HepG2 (cell line): ENCODE measurements around the gene CDYL2. TPM values are rescaled to one million over a fixed set of nuclear protein-coding genes. Genes with fewer than 3 reads are reported as not detected.

Source experiments
- ARID3A ChIP-seq: IDR thresholded peaks from 2 replicates; pipeline ENCODE4 v1.6.1; 2012; ENCODE audit warnings: low read depth, low read length, improper control_type of control experiment
- ATRX ChIP-seq: sonication (generic); formaldehyde crosslinking; IDR thresholded peaks from 2 replicates; pipeline ENCODE4 v1.4.0; 2020; ENCODE audit warnings: missing genetic modification reagents, borderline replicate concordance
- BRCA1 ChIP-seq: sonication (generic); formaldehyde crosslinking; IDR thresholded peaks from 2 replicates; pipeline ENCODE4 v1.4.0; 2020; ENCODE audit warnings: missing genetic modification reagents
- EHMT2 ChIP-seq: fragments of 200-600 bp; sonication (generic); IDR thresholded peaks from 2 replicates; pipeline ENCODE4 v1.7.0; 2017; ENCODE audit warnings: antibody characterized with exemption, low read depth, low read length, borderline replicate concordance
- FIP1L1 ChIP-seq: fragments of 200-400 bp; formaldehyde crosslinking; IDR thresholded peaks from 2 replicates; pipeline ENCODE4 v1.6.1; 2018; ENCODE audit warnings: low read depth, mild to moderate bottlenecking, low read length, moderate library complexity, borderline replicate concordance; ENCODE audit not compliant: insufficient read depth
- HOXA3 ChIP-seq: sonication (generic); formaldehyde crosslinking; IDR thresholded peaks from 2 replicates; pipeline ENCODE4 v1.5.0; 2020; ENCODE audit warnings: missing genetic modification reagents
- IKZF1 ChIP-seq: fragments of 450-650 bp; IDR thresholded peaks from 2 replicates; pipeline ENCODE4 v1.7.1; 2016
- ISL2 ChIP-seq: sonication (generic); formaldehyde crosslinking; IDR thresholded peaks from 2 replicates; pipeline ENCODE4 v1.5.0; 2020; ENCODE audit warnings: missing genetic modification reagents
- NAIF1 ChIP-seq: sonication (generic); formaldehyde crosslinking; IDR thresholded peaks from 2 replicates; pipeline ENCODE4 v1.5.0; 2020; ENCODE audit warnings: mild to moderate bottlenecking, missing genetic modification reagents, borderline replicate concordance
- NBN ChIP-seq: fragments of 450-650 bp; conservative IDR thresholded peaks from 2 replicates; pipeline ENCODE4 v1.6.1; 2017
- NFATC3 ChIP-seq: sonication (generic); formaldehyde crosslinking; IDR thresholded peaks from 2 replicates; pipeline ENCODE4 v1.5.1; 2020; ENCODE audit warnings: mild to moderate bottlenecking, missing genetic modification reagents
- NFRKB ChIP-seq: fragments of 450-650 bp; IDR thresholded peaks from 2 replicates; pipeline ENCODE4 v1.6.1; 2017
- SPEN ChIP-seq: sonication (generic); formaldehyde crosslinking; IDR thresholded peaks from 2 replicates; pipeline ENCODE4 v1.5.1; 2020; ENCODE audit warnings: low read depth, mild to moderate bottlenecking, missing genetic modification reagents
- TSC22D2 ChIP-seq: sonication (generic); formaldehyde crosslinking; IDR thresholded peaks from 2 replicates; pipeline ENCODE4 v1.5.1; 2020; ENCODE audit warnings: missing genetic modification reagents, mild to moderate bottlenecking, borderline replicate concordance
- ZBTB21 ChIP-seq: sonication (generic); formaldehyde crosslinking; IDR thresholded peaks from 2 replicates; pipeline ENCODE4 v1.4.0; 2020; ENCODE audit warnings: missing genetic modification reagents
- ZC3H4 ChIP-seq: sonication (generic); formaldehyde crosslinking; IDR thresholded peaks from 2 replicates; pipeline ENCODE4 v1.4.0; 2020; ENCODE audit warnings: missing genetic modification reagents, borderline replicate concordance
- ZEB1 ChIP-seq: IDR thresholded peaks from 2 replicates; pipeline ENCODE4 v1.6.1; 2012; ENCODE audit warnings: mild to moderate bottlenecking, low read depth, inconsistent platforms; ENCODE audit not compliant: insufficient replicate concordance
- ZNF224 ChIP-seq: sonication (generic); formaldehyde crosslinking; IDR thresholded peaks from 2 replicates; pipeline ENCODE4 v1.5.0; 2020; ENCODE audit warnings: mild to moderate bottlenecking, missing genetic modification reagents
- ZNF430 ChIP-seq: sonication (generic); formaldehyde crosslinking; IDR thresholded peaks from 2 replicates; pipeline ENCODE4 v1.9.0; 2021; ENCODE audit warnings: mild to moderate bottlenecking, missing genetic modification reagents
- ZNF614 ChIP-seq: IDR thresholded peaks from 2 replicates; pipeline ENCODE4 v1.6.1; 2018; ENCODE audit warnings: missing biosample characterization, missing genetic modification reagents, inconsistent platforms, borderline replicate concordance
- ZNF737 ChIP-seq: sonication (generic); formaldehyde crosslinking; IDR thresholded peaks from 2 replicates; pipeline ENCODE4 v1.5.0; 2020; ENCODE audit warnings: missing genetic modification reagents, mild to moderate bottlenecking, borderline replicate concordance
- ZNF740 ChIP-seq: sonication (generic); formaldehyde crosslinking; IDR thresholded peaks from 2 replicates; pipeline ENCODE4 v1.4.0; 2020; ENCODE audit warnings: missing genetic modification reagents
- ZNF761 ChIP-seq: sonication (generic); formaldehyde crosslinking; conservative IDR thresholded peaks from 2 replicates; pipeline ENCODE4 v1.4.0; 2020; ENCODE audit warnings: mild to moderate bottlenecking, missing genetic modification reagents
- ZNF850 ChIP-seq: sonication (generic); formaldehyde crosslinking; conservative IDR thresholded peaks from 2 replicates; pipeline ENCODE4 v1.9.0; 2021; ENCODE audit warnings: mild to moderate bottlenecking, missing genetic modification reagents
- ZSCAN29 ChIP-seq: sonication (generic); formaldehyde crosslinking; conservative IDR thresholded peaks from 2 replicates; pipeline ENCODE4 v1.4.0; 2020; ENCODE audit warnings: mild to moderate bottlenecking, missing genetic modification reagents
- ZSCAN5A ChIP-seq: sonication (generic); formaldehyde crosslinking; IDR thresholded peaks from 2 replicates; pipeline ENCODE4 v1.8.0; 2022; ENCODE audit warnings: mild to moderate bottlenecking, missing genetic modification reagents, borderline replicate concordance
- polyA plus RNA-seq, 8 experiments: library from polyadenylated mRNA; depleted of rRNA in 3 of 8; stranded (reverse) in 7 of 8; unstranded in 1 of 8; fragments of >200 nt; fragmentation: Illumina TruSeq in 4 of 8; extraction: Trizol in 4 of 8; gene quantifications; 2 replicates each; pipeline versions ENCODE4 v1.2.1 to v1.2.3, GENCODE V29; 2011 to 2016; ENCODE audit warnings: low read depth in 4 of 8, missing spikeins in 1 of 8, mixed read lengths in 1 of 8; ENCODE audit not compliant: insufficient read depth in 1 of 8
- total RNA-seq, 5 experiments: library from RNA; depleted of rRNA; stranded (reverse); fragments of >200 nt; fragmentation: Illumina TruSeq; extraction: Trizol; gene quantifications; 2 replicates each; pipeline ENCODE4 v1.2.3, GENCODE V29; 2016; ENCODE audit warnings: low read depth in 1 of 5
- TF ChIP-seq, protein P1 (sequence below): sonication (generic); formaldehyde crosslinking; IDR thresholded peaks from 2 replicates; pipeline ENCODE4 v1.8.1; 2022; ENCODE audit warnings: low read depth, mild to moderate bottlenecking, missing genetic modification reagents

The CDYL2 gene
- total and polyA plus RNA-seq, 2 of the 13 experiments (the other 11 are each of a cell fraction or from before 2014, with no cell fraction given) = 0.07 to 0.35 TPM

GRCh38 chr16:80576343-80576912, 228.0 kb downstream of the CDYL2 start (continued):
- TF ChIP-seq EHMT2 (no peak), ATRX (CRISPR knock-in tag) (no peak), ZNF614 (CRISPR knock-in tag) (no peak), HOXA3 (CRISPR knock-in tag) (no peak), IKZF1 (peak; percentile 93; the same call in 1 of the 2 replicates), ZNF850 (CRISPR knock-in tag) (no peak), NFATC3 (CRISPR knock-in tag) (no peak), ZNF430 (CRISPR knock-in tag) (no peak), ZNF740 (no peak), ARID3A (no peak), ZNF737 (no peak), ZSCAN29 (CRISPR knock-in tag) (no peak), NBN (peak; percentile 79; the same call in 1 of the 2 replicates), BRCA1 (no peak), ZEB1 (no peak), ISL2 (CRISPR knock-in tag) (no peak), ZSCAN5A (CRISPR knock-in tag) (no peak), NAIF1 (CRISPR knock-in tag) (no peak), ZNF761 (CRISPR knock-in tag) (no peak), FIP1L1 (no peak), NFRKB (peak; percentile 68), SPEN (CRISPR knock-in tag) (no peak), TSC22D2 (CRISPR knock-in tag) (no peak), ZNF224 (CRISPR knock-in tag) (no peak), ZC3H4 (CRISPR knock-in tag) (no peak), ZBTB21 (CRISPR knock-in tag) (no peak)
- TF ChIP-seq, protein P1, sequence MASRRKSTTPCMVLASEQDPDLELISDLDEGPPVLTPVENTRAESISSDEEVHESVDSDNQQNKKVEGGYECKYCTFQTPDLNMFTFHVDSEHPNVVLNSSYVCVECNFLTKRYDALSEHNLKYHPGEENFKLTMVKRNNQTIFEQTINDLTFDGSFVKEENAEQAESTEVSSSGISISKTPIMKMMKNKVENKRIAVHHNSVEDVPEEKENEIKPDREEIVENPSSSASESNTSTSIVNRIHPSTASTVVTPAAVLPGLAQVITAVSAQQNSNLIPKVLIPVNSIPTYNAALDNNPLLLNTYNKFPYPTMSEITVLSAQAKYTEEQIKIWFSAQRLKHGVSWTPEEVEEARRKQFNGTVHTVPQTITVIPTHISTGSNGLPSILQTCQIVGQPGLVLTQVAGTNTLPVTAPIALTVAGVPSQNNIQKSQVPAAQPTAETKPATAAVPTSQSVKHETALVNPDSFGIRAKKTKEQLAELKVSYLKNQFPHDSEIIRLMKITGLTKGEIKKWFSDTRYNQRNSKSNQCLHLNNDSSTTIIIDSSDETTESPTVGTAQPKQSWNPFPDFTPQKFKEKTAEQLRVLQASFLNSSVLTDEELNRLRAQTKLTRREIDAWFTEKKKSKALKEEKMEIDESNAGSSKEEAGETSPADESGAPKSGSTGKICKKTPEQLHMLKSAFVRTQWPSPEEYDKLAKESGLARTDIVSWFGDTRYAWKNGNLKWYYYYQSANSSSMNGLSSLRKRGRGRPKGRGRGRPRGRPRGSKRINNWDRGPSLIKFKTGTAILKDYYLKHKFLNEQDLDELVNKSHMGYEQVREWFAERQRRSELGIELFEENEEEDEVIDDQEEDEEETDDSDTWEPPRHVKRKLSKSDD (CRISPR knock-in tag) = no peak
